Measurements from ENCODE around the gene C1QL2.

GRCh38 chr2:119174993-119175347 lies 16.4 kb upstream of the C1QL2 start:
- TF ChIP-seq CTCF (IDR thresholded peaks at IDR 0.05) (no peak), EP300 (IDR thresholded peaks at IDR 0.05) (no peak), POLR2AphosphoS5 (IDR thresholded peaks at IDR 0.05) (no peak), POLR2A (IDR thresholded peaks at IDR 0.05; ENCODE audit: low read depth) (no peak)
